Fibroblast of the aortic adventitia (primary cell): ENCODE data around the gene PHLDB2. TPM values are rescaled to one million over a fixed set of nuclear protein-coding genes. Genes with fewer than 3 reads are reported as not detected.

Experiments
- DNase-seq: peaks from one replicate; pipeline ENCODE4 v3.0.0-alpha.2; 2010; ENCODE audit warnings: low read depth
- H3K4me3 ChIP-seq: 2 replicates; pipeline ENCODE4 v1.5.1; 2011; ENCODE audit warnings: low read depth, mild to moderate bottlenecking, control low read depth, low read length, moderate library complexity
- total RNA-seq: library from RNA; depleted of rRNA; stranded (reverse); fragments of >200 nt; gene quantifications from 2 replicates; pipeline ENCODE4 v1.2.3, GENCODE V29; 2012; ENCODE audit warnings: low replicate concordance
- TF ChIP-seq, protein P1 (sequence below): IDR thresholded peaks from 2 replicates; pipeline ENCODE4 v1.5.1; 2011; ENCODE audit warnings: mild to moderate bottlenecking, low read length, control low read depth, inconsistent platforms; ENCODE audit not compliant: insufficient read depth

The PHLDB2 gene
- total RNA-seq, 1 donor: 79.2 TPM

DNA sequence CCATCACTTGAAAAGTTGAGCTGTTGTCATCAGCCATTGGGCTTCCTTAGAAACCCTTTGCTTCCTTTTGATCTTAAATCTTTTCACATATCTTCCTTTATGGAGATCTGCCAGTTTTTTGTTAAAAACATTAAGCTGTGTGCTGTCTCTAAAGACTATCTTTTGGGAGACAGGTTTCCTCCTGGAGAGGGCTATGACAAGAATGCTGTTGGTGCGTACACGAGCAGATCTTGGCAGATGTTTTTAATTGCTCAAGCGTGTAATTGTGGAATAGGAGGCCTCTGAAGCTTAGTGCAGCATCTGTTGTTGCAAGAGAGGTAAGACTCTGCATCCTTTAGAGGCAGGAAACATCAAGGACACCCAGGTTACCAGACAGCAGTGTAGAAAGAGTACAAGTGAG lies 56.8 kb downstream of the PHLDB2 start:
- no peak overlapping the region for H3K4me3 ChIP-seq
- TF ChIP-seq, protein P1, sequence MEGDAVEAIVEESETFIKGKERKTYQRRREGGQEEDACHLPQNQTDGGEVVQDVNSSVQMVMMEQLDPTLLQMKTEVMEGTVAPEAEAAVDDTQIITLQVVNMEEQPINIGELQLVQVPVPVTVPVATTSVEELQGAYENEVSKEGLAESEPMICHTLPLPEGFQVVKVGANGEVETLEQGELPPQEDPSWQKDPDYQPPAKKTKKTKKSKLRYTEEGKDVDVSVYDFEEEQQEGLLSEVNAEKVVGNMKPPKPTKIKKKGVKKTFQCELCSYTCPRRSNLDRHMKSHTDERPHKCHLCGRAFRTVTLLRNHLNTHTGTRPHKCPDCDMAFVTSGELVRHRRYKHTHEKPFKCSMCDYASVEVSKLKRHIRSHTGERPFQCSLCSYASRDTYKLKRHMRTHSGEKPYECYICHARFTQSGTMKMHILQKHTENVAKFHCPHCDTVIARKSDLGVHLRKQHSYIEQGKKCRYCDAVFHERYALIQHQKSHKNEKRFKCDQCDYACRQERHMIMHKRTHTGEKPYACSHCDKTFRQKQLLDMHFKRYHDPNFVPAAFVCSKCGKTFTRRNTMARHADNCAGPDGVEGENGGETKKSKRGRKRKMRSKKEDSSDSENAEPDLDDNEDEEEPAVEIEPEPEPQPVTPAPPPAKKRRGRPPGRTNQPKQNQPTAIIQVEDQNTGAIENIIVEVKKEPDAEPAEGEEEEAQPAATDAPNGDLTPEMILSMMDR: no peak
- no peak for DNase-seq

DNA sequence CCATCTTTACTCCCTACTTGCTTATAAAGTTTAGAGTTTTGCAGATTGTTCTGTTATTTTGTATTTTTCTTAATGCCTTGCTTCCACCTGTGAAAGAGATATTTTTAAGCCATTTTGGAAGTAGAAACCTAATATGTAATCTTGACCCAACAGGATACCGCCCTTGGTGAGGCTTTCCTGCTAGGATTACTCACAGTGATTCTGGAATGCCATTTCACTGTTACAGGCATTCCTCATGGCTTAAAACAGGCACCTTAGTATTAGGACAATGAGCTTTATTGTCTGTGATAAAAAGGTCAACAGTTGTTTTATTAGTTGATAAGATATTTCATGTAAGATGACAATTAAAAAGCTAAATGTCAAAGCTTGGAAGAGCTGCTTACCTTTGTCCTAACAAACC lies 58.2 kb downstream of the PHLDB2 start:
- TF ChIP-seq, protein P1: no peak
- peak; percentile 55 for DNase-seq
- H3K4me3 ChIP-seq: no peak overlapping the region

DNA sequence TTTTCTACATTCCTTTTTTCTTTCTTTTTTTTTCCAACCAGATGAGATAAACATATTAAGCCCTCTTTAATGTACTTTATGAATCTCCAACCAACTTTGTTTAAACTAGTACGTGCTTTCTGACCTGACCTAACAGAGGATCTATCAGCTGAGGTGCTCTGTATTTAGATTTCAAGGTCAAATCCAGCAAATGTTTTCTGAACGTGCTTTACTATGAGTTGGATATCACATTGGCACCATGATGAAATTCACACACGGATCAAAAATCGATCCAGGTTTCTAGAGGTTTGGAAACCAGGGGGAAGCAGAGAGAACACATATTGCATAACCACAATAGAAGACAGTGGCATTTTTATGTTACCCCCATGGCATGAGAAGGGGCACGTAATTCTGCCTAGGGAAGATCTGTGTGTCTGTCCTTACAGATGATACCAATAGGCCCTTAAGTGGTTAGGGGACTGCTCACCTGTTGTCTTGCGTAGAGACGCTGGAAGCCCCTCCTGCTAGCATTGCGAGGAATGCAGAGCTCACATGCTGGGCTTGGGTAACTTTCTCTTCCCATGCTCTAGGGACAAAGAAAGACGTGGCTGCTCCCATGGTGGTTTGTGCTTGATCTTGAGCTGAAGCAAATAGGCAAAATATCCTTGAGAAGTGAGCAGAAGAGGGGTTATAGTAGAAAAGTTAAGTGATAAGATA lies 60.5 kb downstream of the PHLDB2 start:
- no peak for DNase-seq
- H3K4me3 ChIP-seq: no peak overlapping the region
- TF ChIP-seq, protein P1: no peak

DNA sequence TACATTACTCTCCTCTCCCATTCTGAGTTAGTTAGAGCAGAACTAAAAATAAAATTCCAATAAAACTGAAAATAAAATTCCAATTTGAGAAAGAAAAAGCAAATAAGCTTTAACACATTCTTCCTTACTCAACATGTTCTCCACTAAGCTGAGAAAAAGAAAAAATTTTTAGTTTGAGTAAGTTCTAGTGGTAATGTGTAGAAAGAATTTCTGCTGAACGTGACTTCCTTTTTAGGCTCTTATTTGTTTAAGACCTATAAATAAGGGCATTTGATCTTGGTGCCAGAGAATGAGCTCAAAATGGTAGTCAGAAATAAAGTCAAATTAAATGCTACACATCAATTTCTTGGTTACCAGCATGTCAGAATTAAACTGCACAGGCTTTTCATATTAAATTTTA lies 62.1 kb downstream of the PHLDB2 start:
- DNase-seq: no peak
- TF ChIP-seq, protein P1: no peak
- no peak overlapping the region for H3K4me3 ChIP-seq

DNA sequence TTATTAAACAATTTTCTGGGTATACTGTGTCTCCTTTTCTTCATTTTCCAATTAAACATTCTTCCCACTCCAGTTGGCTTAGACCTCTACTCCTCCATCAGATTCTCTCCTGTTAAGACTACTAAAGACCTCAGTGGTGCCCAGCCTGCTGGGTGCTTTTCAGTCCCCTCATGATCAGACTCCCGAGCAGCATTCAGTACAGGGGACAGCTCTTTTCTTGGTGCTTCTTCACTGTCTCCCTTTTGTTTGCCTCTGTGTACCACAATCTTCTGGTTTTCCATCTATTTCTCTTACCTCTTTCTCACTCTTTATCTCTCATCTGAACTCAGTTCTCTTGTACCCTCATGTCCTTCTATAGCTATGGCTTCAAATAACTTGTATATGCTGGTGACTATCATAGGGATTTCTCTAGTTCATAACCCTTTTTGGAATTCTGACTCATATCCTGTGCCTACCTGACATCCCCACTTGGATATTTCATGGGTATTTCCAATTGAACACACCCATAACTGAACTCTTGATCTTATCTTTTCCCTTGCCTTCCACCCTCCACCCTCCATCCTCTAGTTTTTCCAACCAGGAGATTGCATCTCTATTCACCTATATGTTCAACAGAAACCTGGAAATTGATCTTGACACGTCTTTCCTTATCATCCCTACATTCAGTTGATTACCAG lies 64.2 kb downstream of the PHLDB2 start:
- TF ChIP-seq, protein P1: no peak
- DNase-seq: no peak
- H3K4me3 ChIP-seq: no peak overlapping the region

DNA sequence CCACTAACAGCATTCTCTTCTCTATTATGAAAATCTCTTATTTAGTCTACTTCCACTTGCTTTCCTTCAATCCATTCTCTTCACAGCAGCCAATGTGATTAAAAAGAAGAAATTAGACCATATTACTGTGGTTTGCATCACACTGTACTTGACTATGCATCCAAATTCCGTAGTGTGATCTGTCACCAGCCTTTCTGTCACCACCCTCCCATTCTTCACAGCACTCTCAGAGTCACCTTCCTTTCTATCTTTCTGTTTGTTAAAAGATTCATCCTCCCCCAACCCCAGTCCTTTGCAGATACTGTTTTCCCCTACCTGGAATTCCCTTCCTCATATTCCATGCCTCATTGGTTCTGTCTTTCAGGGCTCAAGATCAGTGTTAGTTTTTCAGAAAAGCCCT lies 64.7 kb downstream of the PHLDB2 start:
- TF ChIP-seq, protein P1: no peak
- DNase-seq: no peak
- H3K4me3 ChIP-seq: no peak overlapping the region
